Stimulated activated CD4-positive, alpha-beta T cell treated with anti-CD3 and anti-CD28 coated beads, Interleukin-4, amount 100 ng/mL, for 4 hours (primary cell): Measurements from ENCODE around the gene VPS35L.
A peak's percentile ranks its signal among the peaks of the same experiment; 100 is the strongest.
"Not testable (repeated sequence)": the region's sequence is repeated elsewhere in the genome, so short reads cannot be mapped to it uniquely, and the experiment has no call there.

Experiments
- DNase-seq, 2 experiments: peaks; one replicate each; pipeline ENCODE4 v3.0.0-alpha.2; 2020

The VPS35L gene

GRCh38 chr16:19532601-19533000, 22.9 kb upstream of the VPS35L start:
- no peak for DNase-seq

- DNase-seq = no peak
Observed at GRCh38 chr16:19540241-19540970, 15.1 kb upstream of the VPS35L start.

DNA sequence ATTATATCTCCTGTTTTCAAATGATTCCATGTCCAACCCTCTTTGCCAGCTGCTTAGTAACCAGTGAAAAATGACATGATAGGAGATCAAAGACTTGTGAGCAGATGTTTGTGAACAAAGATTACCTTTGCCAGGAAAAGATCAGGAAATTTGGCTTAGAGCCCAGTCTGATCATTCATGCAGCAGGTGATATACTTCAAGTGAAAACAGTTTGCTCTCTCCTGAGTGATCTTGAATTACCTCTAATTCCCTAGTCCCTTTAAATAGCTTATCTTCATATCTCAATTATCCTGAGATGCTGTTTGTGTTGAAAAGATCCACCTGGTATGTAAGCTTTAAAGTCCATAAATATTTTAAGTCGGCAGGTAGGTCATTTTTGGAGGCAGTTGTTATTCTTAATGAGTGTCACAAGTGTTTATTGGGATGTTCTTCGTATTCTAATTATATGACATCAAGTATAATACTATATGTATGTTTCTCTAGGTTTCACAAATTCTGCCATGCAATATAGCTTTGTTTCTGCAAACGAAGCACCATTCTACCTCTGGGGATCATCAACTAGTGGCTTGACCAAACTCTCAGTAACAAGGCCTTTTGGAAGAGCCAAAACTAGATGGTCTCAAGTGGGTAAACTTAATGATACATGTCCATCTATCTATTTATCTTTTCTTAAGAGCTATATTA, 13.2 kb upstream of the VPS35L start:
- no peak for DNase-seq

- not testable (repeated sequence) for DNase-seq
Observed at GRCh38 chr16:19543278-19543996, 12.1 kb upstream of the VPS35L start.

DNA sequence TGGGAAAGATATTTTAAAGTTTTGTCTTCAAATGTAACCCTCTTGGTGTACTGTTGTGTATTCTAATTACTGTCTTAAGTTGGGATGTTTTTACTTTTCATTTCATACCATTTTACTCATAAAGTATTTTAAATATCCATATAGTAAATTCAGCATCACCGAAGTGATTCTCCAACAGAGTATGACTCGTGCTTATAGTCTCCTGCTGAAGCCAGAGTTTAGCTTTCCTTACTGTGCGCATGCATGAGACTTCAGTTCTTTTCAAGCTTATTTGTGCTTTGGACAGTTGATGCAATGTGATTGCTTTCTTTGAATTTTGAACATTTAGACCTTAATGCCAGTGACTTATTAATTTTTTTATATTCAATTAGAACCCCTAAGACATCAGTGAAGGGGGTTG, 7.4 kb upstream of the VPS35L start:
- DNase-seq = no peak

DNA sequence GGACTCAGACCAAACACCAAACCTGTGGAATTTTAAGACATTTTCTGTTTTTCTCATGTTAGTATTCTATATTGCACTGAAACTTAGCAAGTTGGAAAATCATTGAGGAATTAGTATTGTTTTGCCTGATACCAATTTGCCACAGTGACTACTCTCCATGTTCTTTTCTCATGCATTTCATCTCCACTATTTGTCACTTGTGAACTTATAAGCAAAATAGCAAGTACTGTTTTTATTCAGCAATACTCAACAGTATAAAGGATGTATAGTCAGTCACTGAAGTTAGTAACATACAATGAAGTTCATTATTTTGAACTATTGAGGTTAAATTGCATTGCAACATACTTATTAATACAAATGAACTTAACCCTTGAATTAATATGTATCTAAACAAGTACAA, 5.8 kb upstream of the VPS35L start:
- DNase-seq = no peak

DNA sequence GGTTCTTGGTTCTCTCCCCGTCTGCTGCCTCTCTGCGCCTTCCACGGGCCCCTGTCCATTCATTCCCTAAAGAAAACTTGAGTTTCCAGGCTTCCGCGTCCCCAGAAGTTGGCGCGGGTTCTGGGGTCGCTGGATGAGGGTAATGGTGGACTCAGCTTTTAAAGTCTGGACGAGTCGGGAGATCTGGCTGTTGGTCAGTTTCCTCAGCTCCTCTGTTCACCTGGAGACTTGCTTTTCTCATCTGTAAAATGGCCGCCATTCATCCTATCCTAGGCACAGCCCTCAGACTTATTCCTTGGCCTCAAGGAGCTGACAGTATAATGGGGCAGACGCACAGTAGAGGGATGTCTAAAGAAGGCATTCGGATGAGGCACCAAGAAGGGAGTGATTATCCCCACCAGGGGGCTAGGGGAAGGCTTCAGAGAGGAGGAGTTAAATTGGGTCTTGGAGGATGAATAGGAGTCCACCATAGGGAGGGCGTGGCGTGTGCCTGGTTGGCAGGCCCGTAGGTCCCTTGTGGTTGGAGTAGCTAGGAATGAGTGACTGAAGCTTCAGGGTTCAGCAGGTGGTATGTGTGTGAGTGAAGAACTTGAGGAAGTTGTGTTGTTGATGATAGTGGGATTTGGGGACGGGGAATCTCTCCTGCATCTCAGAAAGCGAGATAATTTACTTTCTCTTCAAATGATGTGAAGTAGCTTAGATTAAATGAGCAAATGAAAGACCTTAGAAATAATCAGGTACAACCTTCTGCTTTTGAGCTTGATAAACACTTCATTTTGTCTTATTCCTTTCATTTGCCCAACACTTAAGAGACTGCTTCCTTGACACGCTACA, 652 bp downstream of the VPS35L start:
- DNase-seq = peak in 1 of 2 experiments; percentile 3

DNA sequence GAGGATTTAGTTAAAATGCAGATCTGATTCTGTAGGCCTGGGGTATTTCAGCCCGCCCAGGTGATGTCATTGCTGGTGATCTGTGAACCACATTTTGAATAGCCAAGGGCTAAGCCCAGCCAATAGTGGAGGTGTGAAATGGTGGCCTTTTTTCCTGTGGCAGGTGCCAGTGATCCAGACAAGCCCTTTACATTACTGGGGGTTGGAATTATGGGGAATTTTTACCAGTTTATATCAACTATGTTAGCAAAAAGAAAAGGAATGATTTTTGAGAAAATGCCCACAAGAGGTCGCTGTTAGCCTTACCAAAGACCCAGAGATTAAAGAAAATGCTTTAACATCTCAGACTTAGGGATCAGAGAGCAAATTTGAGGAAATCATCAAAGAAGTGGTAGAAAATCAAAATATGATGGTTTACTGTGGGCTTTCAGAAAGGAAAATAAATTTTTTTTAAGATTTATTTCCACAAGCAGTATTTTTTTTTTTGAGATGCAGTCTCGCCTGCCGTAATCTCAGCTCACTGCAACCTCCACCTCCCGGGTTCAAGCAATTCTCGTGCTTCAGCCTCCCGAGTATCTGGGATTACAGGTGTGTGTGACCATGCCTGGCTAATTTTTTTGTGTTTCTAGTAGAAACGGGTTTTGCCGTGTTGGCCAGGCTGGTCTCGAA, 3.9 kb downstream of the VPS35L start:
- DNase-seq = no peak

- DNase-seq = no peak
Observed at GRCh38 chr16:19560078-19560477, 4.6 kb downstream of the VPS35L start.

DNA sequence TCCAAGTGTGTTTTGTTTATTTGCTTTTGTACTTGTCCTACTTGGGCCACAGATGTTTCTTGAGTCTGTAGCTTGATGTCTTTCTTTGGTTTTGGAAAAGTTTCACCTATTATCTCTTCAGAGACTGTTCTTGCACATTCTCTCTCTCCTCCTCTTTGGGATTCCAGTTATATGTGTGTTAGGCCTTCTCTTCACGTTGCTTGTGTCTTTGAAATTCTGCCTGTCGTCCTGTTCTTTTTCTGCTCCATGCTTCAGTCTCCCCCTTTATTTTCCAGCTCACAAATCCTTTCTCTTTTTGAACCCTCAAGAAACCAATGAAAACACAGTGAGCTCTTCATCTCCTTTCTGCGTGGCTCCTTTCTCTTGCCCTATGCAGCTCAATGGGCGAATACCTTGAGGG, 7.9 kb downstream of the VPS35L start:
- DNase-seq = no peak

DNA sequence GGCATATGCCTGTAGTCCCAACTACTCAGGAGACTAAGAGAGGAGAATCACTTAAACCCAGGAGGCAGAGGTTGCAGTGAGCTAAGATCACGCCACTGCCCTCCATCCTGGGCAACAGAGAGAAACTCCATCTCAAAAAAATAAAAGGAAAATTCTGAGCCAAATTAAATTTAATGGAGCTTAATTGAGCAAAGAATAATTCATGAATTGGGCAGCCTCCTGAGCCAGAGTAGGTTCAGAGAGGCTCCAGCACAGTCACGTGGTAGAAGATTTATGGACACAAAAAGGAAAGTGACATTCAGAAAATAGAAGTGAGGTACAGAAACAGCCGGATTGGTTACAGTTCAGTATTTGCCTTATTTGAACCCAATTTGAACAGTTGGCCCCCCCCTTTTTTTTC, 10.9 kb downstream of the VPS35L start:
- no peak for DNase-seq

DNA sequence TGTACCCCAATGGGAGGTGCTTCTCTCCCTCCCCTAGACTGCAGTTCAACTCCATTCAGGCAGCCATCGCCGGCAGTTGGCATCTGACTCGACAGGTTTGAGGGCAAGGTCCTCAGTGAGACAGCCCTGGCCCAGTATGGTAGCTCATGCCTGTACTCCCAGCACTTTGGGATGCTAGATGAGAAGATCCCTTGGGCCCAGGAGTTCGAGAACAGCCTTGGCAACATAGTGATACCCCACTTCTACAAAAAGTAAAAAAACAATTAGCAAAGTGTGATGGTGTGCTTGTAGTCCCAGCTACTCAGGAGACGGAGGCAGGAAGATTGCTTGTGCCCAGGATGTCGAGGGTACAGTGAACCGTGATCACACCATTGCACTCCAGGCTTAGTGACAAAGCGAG, 12.1 kb downstream of the VPS35L start:
- no peak for DNase-seq

GRCh38 chr16:19573997-19574396, 18.5 kb downstream of the VPS35L start:
- DNase-seq = no peak

DNA sequence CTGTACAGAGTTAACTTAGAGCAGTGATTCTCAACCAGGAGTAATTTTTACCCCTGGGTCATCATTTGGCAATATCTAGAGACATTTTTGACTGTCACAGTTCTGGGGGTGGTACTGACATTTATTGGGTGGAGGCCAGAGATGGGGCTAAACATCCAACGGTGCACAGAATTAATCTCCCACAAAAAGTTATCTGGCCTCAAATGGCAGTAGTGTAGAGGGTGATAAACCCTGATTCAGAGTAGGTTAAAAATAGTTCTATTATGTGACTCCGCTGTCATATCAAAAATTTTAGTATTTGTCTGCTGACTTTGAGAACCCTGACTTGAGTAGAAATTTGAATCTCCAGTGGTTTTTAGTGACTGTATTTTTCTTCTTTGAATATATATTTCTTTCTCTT, 19.1 kb downstream of the VPS35L start:
- DNase-seq = no peak

DNA sequence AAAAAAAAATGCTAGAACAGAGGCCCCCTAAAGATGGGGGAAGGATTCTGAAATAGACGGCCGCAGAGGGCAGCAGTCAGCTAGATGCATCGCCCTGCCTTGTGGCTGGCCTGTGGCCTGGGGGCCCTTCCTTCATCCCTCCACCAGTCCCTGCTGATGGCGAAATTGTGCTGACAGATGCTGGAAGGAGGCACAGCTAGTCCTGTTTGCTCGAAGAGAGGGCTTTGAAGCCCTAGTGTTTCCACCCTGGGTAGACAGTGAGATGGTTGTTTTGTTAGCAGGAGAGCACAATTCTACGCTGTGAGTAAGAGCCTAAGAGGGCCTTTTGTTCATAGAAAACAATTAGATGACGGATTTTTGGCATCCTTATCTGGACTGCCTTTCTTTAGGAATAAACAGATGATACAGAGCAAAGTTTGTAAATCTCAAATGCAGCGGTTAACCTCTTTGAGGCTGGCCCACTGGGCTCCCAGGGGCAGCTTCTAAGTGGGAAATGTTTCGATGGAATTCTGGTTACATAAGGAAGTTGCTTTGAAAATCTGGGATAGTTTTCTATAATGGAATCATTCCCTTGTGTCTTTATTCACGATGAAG, 23.0 kb downstream of the VPS35L start:
- DNase-seq = no peak

GRCh38 chr16:19582050-19582831, 26.7 kb downstream of the VPS35L start:
- DNase-seq = no peak

- DNase-seq = peak in 1 of 2 experiments; percentile 6
Observed at GRCh38 chr16:19583665-19584300, 28.3 kb downstream of the VPS35L start.

- DNase-seq = no peak
Observed at GRCh38 chr16:19588661-19589060, 33.2 kb downstream of the VPS35L start.

GRCh38 chr16:19589106-19589505, 33.6 kb downstream of the VPS35L start:
- DNase-seq = no peak

GRCh38 chr16:19589771-19590302, 34.3 kb downstream of the VPS35L start:
- no peak for DNase-seq
